ENCODE measurements around the gene RGS10. TPM values are rescaled to one million over a fixed set of nuclear protein-coding genes. Genes with fewer than 3 reads are reported as not detected.

Gene RGS10
- polyA plus RNA-seq, 3 donors, result 57.1 to 87.2 (median 75.8) TPM

GRCh38 chr10:119461380-119461779, 81.1 kb downstream of the RGS10 start:
- Histone ChIP-seq H3K4me2 (replicated peaks; ENCODE audit: extremely low read depth, low read length, poor library complexity, severe bottlenecking) (no peak overlapping the region), H3K9me3 (replicated peaks in 1 of 2; ENCODE audit: control insufficient read depth in 1 of 2, insufficient read depth in 1 of 2, low read length in 2 of 2) (peaks cover 0 to 12% of the 10 kb centered on the region in 2 donors), H3K79me2 (ENCODE audit: insufficient read depth, low read length) (no peaks in the 10 kb centered on the region), H2AFZ (ENCODE audit: insufficient read depth, low read depth, low read length, poor library complexity, severe bottlenecking) (no peak overlapping the region), H4K20me1 (ENCODE audit: insufficient read depth, low read length) (no peaks in the 10 kb centered on the region), H3K9ac (ENCODE audit: insufficient read depth, low read length, poor library complexity, severe bottlenecking) (no peak overlapping the region), H3K4me1 (ENCODE audit: control insufficient read depth in 1 of 2, insufficient read depth in 2 of 2, low read length in 2 of 2) (peaks cover 2 to 3% of the 10 kb centered on the region in 2 donors), H3K36me3 (replicated peaks in 1 of 2; ENCODE audit: control insufficient read depth in 1 of 2, insufficient read depth in 2 of 2, low read length in 2 of 2) (no peaks in the 10 kb centered on the region), H3K4me3 (replicated peaks in 1 of 3; ENCODE audit: low read depth in 2 of 3, low read length in 3 of 3) (no peak overlapping the region), H3K27ac (ENCODE audit: low read depth in 1 of 2, low read length in 2 of 2) (no peak overlapping the region), H3K27me3 (ENCODE audit: control insufficient read depth in 2 of 2, insufficient read depth in 2 of 2, low read length in 2 of 2) (no peaks in the 10 kb centered on the region)
- Mint-ChIP-seq H3K4me1 (peaks cover 2% of the 10 kb centered on the region), H3K27me3 (ENCODE audit: low read depth in 3 of 3) (peaks cover 6 to 9% (median 6%) of the 10 kb centered on the region in 3 donors), H3K9me3 (peaks cover 10 to 14% (median 13%) of the 10 kb centered on the region in 7 donors), H3K36me3 (peaks cover 0 to 3% of the 10 kb centered on the region in 2 donors), H3K4me3 (no peak overlapping the region), H3K27ac (no peak overlapping the region)
- 100% methylated on average over 1 of the region's 3 CpGs for WGBS (ENCODE audit: insufficient coverage)
- intact Hi-C loops (cut with micrococcal nuclease), result no loop called here
- TF ChIP-seq CTCF (IDR thresholded peaks at IDR 0.05), result no peak
- DNase-seq, result no peak

- no peak for DNase-seq
- H3K4me3 ChIP-seq (replicated peaks in 1 of 3; ENCODE audit: low read depth in 2 of 3, low read length in 3 of 3), result no peak overlapping the region
- peaks cover 0 to 12% of the 10 kb centered on the region in 2 donors for H3K9me3 ChIP-seq (replicated peaks in 1 of 2; ENCODE audit: control insufficient read depth in 1 of 2, insufficient read depth in 1 of 2, low read length in 2 of 2)
- no peaks in the 10 kb centered on the region for H3K4me1 Mint-ChIP-seq
- H3K4me2 ChIP-seq (replicated peaks; ENCODE audit: extremely low read depth, low read length, poor library complexity, severe bottlenecking), result no peak overlapping the region
- no peaks in the 10 kb centered on the region for H4K20me1 ChIP-seq (ENCODE audit: insufficient read depth, low read length)
- H3K27me3 ChIP-seq (ENCODE audit: control insufficient read depth in 2 of 2, insufficient read depth in 2 of 2, low read length in 2 of 2), result no peaks in the 10 kb centered on the region
- no peak for TF ChIP-seq CTCF (IDR thresholded peaks at IDR 0.05)
- H3K9me3 Mint-ChIP-seq, result peaks cover 8 to 14% (median 13%) of the 10 kb centered on the region in 7 donors
- intact Hi-C loops (cut with micrococcal nuclease), result no loop called here
- no peak overlapping the region for H2AFZ ChIP-seq (ENCODE audit: insufficient read depth, low read depth, low read length, poor library complexity, severe bottlenecking)
- H3K36me3 ChIP-seq (replicated peaks in 1 of 2; ENCODE audit: control insufficient read depth in 1 of 2, insufficient read depth in 2 of 2, low read length in 2 of 2), result peaks cover 0 to 3% of the 10 kb centered on the region in 2 donors
- no peak overlapping the region for H3K9ac ChIP-seq (ENCODE audit: insufficient read depth, low read length, poor library complexity, severe bottlenecking)
- peaks cover 0 to 3% of the 10 kb centered on the region in 2 donors for H3K36me3 Mint-ChIP-seq
- no peak overlapping the region for H3K27ac Mint-ChIP-seq
- H3K27me3 Mint-ChIP-seq (ENCODE audit: low read depth in 3 of 3), result peaks cover 6% of the 10 kb centered on the region in 3 donors
- H3K27ac ChIP-seq (ENCODE audit: low read depth in 1 of 2, low read length in 2 of 2), result no peak overlapping the region
- H3K4me3 Mint-ChIP-seq, result no peak overlapping the region
- H3K4me1 ChIP-seq (ENCODE audit: control insufficient read depth in 1 of 2, insufficient read depth in 2 of 2, low read length in 2 of 2), result no peaks in the 10 kb centered on the region
- no peaks in the 10 kb centered on the region for H3K79me2 ChIP-seq (ENCODE audit: insufficient read depth, low read length)
- WGBS (ENCODE audit: insufficient coverage), result 100% methylated on average over 3 of the region's 11 CpGs
Measured at GRCh38 chr10:119460369-119461195, 81.9 kb downstream of the RGS10 start.
